RPMI7951 (cell line): ENCODE data around the gene RAB5IF. TPM values are rescaled to one million over a fixed set of nuclear protein-coding genes. Genes with fewer than 3 reads are reported as not detected.
A peak's percentile ranks its signal among the peaks of the same experiment; 100 is the strongest.
"Not testable (repeated sequence)": the region's sequence is repeated elsewhere in the genome, so short reads cannot be mapped to it uniquely, and the experiment has no call there.

Source experiments
- DNase-seq: peaks from one replicate; pipeline ENCODE4 v3.0.0-alpha.2; 2012; ENCODE audit warnings: low read depth
- total RNA-seq: library from RNA; depleted of rRNA; stranded (reverse); fragments of >200 nt; shearing (Covaris generic); gene quantifications from 2 replicates; pipeline ENCODE4 v1.2.3, GENCODE V29; 2014

The RAB5IF gene
- total RNA-seq, 1 experiment from 2014 or later: 227 TPM

DNA sequence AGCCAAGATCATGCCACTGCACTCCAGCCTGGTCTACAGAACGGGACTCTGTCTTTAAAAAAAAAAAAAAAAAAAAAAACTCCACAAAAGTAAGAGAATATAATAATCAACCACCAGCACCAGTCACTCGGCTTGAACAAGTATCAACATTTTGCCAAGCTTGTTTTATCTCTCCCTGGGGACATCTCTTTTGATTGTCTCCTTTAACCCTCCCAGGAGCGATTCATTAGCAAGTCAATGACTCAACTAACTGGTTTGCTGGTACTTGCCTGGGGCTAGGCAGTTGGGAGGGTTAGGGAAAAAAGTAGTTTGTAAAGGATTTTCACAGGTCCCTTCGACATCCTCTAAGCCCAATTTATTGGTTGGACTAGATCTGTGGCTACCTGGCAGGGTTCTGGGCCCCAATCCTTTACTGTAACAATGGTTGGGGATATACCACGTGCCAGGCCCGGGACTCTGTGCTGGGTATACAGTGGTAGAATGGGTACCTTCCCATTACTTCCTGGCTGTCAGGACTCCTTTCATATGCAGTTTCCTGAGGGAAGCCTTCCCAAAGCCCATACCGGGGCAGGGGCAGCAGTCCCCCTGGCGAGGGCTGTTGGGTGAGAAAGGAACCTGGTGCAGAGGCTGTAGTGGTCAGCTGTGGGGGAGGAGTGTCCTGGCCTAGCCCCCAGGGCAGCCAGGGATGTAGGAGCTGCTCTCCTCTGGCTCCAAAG is 20.0 kb upstream of the RAB5IF start:
- DNase-seq: peak; percentile 98

DNA sequence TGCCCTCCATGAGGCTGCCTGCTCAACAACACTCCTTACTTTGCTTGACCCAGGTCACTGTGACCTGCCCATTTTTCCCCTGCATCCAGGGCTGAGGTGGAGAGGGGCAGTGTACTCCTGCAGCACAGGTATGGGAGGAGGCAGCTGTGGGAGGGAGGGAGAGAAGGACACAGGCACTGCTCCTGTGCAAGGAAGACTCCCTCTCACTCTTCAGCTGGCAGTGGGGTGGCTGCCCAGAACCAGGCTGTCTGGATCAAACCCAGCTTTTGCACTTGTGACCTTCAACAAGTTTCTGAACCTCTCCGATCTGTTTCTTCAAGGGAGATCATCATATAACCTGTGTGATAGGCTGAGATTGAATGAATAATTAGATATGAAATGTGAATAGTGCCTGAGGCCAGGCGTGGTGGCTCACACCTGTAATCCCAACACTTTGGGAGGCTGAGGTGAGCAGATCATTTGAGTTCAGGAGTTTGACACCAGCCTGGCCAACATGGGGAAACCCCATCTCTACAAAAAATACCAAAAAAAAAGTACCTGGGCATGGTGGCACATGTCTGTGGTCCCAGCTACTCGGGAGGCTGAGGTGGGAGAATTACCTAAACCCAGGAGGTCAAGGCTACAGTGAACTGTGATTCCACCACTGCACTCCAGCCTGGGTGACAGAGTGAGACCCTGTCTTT is 18.1 kb upstream of the RAB5IF start:
- no peak for DNase-seq

DNA sequence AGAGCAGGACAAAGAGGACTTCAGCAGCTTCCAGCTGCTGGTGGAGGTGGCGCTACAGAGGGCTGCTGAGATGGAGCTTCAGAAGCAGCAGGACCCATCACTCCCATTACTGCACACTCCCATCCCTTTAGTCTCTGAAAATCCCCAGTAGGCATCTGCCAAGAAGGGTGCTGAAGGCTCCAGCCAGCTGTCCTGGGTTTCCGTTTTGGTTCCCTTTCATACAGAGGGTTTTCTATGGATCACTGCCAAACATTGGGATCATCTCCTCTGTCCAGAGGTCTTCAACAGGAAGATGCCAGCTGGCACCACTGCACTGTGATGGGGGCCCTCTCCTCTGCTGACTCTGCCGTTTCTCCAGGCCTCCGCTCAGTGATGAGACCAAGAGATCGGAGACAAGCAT is 14.3 kb upstream of the RAB5IF start:
- no peak for DNase-seq

DNA sequence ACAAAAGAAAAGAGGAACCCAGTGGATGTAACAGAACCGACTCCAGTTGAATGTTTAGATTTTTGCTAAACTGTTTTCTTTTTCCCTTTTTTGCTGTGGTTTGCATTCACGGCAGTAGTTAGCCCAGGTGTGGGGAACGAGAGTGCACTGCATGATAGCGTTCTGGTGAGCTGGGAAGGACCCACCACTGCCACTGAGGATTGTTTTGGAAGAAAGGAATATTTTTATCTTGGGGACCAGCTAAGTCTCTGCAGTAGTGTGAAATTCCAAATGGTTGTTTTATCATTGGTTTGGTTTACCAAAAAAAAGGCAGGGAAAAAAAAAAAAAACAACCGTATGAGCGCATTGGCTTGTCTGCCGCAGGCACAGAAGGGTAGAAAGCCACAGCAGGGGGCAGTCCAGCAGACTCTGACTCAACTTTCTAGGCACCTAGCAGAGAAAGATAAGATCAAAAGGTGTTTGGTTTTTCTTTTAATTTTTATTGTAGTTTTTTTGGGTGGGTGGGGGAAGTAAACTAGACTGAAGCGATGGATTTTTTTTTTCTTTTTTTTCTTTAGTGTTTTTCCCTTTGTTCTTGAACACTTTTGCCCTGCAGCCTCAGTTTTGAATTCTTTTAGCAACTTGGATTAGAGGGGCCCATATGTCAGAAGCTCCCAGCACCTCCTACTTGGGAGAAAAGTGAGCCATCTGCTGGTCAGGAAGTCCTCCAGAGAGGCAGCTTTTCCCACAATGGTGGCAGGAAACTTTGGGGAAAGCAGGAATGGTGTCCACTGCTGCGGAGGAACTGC is 13.5 kb upstream of the RAB5IF start:
- DNase-seq: peak; percentile 68

DNA sequence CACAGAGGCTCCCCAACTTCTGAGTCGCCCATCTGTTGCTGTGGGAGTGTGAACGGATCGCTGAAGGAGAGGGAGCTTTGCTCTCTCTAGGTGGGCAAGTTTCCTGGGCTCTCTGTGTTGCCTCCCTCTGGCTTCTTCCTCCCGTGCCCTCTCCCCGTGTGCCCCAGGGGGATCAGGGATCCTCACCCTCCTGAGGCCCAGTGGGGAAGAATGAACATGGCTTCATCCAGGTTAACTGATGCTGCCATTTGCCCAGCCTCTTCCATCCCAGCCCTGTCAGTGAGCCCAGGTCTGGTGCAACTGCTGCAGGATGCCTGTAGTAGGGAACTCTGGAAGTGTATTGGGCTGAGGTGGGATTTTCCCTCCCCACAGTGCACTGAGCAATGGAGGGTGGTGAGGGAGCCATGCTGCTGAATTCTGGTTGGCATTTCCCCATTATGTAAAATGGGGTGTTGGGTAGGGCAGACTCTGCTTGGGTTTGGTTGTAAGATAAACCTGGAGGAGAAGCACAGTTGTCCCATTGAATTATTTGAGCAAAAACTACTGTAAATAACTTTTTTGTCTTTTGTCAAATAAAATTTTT is 12.1 kb upstream of the RAB5IF start:
- no peak for DNase-seq

DNA sequence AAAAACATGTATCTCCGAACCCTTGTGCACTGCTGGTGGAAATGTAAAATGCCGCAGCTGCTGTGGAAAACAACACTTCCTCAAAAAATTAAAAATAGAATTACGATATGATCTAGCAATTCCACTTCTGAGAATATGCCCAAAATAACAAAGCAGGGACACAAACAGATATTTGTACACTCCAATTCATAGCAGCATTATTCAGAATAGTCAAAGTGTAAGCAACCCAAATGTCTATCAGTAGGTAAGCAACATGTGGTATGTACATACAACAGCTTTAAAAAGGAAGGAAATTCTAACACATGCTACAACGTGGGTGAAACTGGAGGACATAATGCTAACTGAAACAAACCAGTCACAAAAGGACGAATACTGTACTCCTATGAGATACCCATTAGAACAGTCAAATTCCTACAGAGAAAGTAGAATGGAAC is 5.7 kb upstream of the RAB5IF start:
- no peak for DNase-seq

DNA sequence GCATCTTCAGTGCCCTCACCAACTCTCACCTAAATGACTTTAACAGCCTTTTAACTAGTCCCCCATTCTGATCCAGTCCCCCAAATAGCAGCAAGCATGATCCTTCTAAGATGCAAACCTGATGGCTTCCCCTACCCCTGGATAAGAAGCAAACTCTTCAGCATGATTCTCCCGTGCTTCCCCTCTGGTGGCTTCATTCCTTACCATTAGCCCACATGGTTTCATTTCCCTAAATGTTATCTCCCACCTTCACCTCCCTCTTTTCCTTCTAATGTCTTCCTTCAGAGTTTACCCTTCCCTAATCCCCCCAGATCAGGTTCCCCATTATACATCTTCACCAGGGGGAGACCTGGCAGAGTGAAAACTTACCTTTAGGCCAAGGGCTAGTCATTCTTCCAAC is 4.0 kb upstream of the RAB5IF start:
- no peak for DNase-seq

DNA sequence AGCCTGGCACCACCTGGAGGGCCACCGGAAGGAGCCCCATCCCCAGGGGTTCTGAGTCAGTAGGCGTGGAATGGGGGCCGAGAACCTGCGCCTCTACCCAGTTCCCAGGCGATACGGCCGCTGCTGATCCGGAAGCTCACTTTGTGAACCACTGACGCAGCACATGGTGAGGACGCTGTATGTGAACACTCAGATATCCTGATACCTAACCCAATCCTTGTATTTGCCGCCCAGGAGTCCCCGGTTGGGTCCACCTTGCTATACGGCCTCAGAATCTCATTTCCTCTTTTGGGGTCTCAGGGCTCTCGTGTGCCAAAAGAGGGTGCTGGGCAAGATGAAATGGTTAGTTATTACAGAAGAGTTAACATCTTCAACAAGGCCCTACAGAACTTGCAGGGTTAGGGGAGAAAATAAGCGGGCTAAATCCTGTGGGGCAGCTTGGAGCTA is 604 bp upstream of the RAB5IF start:
- peak; percentile 70 for DNase-seq

DNA sequence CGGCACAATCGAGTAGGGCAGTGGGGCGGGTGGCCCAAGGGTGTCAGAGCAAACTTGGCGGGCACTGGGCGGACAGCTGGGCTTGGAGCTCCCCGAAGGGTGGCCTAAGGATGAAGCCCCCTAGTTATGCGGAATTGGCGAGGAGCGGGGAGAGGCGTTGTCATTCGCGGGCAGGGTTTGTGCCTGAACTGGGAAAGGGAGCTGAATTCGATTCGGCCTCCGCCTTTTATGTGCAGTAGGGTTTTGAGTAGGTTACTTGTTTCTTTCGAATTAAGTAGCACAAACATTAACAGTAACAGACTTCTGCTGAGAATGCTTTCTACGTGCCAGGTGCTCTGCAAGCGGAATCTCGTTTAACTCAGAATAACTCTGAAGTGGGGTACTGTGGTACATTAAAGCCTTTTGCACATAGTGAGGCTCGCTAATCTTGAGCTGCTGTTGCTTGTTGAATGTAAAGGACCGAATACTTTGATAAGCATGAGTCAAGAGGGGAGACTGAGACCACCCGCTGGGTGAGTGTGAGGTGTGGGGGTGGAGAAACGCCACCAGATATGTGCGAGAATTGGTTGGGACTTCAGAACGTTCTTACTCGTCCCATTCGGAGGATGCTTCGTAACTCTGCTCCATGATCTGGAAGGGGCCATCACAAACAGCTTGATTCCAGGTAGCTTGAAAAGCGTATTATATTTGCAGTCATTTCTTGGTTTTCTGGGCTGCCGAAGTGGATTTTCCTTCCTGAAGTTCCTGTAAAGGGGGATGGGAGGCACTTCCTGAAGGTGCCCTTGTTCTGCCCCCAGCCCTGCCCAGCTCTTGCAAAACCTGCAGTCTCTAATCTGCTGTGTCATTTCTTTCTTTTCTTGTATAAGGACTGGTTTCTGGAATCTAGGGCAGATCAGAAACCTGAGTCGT is 833 bp downstream of the RAB5IF start:
- DNase-seq: peak; percentile 41

DNA sequence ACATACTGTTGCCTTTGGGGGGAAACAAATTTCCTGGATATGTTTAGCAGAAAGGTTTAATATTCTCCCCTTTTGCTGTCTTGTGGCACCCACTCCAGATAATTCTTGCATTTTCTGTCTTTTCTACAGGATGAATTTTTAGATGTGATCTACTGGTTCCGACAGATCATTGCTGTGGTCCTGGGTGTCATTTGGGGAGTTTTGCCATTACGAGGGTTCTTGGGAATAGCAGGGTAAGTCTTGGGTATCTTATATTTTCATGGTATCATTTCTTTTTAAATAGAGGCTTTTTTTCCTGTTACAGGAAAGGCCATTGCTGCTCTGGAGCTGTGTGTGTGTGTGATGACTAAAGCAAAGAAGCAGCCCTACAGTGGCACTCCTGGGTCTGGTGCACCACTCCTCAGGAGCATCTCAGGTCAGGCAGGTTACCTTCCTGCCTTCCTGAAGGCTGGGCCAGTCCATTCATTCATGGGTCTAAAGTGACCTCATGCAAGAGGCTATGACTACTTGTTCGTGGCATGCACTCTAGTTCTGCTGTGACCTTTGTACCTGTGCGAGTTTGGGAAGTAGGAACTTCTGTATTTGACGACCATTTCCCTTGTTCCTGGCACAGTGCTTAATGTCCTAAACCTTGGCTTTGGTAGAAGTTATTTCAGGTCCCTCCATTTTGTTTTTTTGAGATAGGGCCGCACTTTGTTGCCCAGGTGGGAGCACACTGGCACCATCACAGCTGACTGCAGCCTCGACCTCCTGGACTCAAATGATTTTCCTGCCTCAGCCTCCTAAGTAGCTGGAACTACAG is 2.2 kb downstream of the RAB5IF start:
- no peak for DNase-seq

DNA sequence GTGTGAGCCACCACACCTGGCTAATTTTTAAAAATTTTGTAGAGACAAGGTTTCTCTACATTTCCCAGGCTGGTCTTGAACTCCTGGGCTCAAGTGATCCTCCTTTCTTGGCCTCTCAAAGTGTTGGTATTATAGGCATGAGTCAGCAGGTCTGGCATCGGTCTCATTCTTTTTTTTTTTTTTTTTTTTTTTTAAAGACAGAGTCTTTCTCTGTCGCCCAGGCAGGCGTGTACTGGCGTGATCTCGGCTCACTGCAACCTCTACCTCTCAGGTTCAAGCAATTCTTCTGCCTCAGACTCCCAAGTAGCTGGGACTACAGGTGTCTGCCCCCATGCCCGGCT is 2.8 kb downstream of the RAB5IF start:
- not testable (repeated sequence) for DNase-seq

DNA sequence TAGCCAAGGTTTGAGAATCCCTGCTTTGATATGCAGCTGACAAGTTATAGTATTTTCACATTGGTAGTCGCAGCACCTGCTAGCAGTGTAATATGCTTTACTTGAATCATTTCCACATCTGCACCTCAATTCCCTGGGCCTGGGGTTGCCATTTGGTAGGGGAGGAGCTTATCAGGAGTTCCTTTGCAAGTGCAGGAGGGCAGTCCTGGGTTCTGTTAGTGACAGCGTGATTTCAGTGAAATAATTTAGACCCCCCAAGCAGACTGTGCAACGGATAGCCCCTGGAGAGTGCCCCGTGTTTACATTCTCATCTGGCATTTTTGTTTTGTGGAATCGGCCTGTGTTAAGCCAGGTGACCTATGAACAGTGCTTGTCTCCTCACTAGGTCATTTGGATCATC is 6.0 kb downstream of the RAB5IF start:
- no peak for DNase-seq

DNA sequence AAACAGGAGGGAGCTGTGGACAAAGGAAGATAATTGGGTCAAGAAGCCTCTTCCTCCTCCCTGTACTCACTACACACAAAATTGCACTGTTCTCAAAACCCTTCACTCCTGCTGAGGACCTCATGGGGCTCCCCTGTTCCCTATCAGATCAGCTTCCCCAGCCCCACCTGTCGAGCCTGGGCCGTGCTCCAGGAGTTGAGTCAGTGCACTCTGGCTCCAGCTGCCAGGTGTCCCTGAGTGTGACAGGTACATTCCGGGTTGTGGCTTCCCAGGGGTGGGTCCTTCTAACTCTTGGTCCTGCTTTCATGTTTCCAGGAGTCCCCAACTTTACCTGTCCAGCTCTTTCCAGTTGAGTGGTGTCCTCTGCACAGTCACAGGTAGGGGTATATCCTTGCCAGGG is 8.4 kb downstream of the RAB5IF start:
- DNase-seq: no peak

DNA sequence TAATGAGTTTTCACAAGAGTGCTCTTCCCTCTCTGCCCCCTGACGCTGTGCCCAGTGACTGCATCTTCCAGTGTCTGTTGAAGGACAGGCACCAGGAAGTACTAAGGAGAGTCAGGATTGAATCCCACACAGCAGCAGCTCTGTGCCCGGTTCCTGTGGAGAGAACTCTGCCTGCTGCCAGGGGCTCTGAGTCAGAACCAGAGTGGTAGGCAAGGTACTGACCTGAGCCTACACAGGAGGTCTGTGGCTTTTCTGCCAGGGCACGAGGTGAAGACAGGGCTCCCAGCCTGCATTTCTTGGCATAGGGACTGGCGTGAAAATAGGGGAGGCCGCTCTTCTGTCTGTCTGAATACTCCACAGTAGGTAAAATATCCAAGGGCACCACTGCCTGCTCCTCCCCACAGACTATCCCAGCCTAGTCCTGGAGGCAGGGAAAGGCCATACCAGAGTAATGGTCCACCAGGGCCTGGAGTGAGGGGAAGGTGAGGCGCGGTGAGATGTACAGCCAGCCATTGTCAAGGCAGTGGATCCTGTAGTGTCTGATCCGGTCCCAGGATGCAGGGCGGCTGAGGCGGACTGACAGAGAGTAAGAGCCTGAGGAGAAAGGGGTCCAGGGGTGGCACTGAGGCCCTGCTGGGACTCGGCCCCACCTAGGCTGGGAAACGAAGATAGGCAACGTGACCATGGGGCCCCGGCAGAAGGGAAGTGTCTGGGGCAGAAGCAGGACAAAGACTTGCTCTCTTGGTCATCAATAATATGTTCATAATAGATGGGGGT is 9.4 kb downstream of the RAB5IF start:
- DNase-seq: no peak

DNA sequence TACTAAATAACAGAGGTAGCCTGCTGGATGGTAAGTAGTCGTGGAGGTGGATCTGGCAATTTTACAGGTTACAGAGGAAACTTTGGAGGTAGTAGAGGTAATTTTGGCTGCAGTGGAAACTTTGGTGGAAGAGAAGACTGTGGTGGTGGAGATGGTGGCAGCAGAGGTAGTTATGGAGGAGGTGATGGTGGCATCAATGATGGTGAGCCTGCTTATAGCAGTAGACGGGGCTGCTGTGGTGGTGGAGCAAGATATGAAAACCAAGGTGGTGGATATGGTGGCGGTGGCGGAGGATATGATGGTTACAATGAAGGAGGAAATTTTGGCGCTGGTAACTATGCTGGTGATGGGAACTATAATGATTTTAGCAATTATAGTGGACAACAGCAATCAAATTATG is 15.3 kb downstream of the RAB5IF start:
- DNase-seq: no peak

DNA sequence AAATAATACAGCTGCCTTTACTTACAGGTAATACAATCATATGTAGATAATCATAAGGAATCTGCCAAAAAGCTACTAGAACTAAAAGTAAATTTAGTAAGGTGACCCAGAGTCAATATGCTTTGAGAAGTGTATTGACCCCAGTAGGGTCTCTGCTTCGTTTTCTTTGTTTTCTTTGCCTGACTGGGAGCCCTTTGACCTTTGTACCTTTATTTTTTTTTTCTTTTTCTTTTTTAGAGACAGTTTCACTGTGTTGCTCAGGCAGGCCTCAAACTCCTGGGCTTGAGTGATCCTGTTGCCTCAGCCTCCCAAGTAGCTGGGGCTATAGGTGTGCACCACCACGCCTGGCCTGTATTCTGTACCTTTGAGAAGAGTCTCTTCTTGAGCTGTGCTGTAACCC is 17.9 kb downstream of the RAB5IF start:
- no peak for DNase-seq

DNA sequence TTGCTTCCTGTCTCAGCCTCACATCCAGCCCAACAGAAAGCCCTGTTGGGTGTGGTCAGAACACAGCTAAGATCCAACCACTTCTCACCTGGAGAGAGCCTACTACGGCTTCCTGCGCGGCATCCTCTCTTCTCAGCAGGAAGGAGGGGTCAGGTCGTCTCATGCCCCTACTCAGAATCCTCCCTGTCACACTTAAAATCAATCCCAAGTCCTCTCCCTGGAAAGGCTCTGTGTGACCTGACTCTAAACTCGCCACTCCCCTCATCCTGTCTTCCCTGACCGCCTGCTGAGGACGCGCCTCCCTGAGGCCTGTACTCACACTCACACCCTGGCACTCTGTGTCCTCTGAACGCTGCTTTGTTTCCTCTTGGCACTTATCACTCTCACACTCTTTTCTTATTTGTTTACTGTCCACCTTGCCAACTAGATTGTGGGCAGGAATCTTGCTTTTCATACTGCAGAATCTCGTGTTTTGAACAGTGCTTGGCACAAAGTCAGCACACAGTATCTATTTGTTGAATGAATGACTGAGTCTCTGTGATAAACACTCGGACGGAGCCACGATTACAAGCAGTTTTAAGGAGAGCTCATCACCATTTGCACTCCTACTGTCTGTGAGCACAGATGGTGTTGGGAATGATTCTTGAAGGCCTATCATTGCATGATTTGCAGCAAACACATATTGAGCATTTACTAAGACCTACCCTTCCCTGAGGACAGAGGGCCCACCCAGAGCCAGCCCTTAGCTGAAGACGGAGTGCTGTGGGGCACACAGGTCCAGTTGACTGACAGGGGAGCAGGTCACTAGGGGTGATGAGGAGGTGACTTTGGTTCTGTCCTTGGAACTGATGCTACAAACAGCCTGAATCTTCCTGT is 18.7 kb downstream of the RAB5IF start:
- DNase-seq: no peak

DNA sequence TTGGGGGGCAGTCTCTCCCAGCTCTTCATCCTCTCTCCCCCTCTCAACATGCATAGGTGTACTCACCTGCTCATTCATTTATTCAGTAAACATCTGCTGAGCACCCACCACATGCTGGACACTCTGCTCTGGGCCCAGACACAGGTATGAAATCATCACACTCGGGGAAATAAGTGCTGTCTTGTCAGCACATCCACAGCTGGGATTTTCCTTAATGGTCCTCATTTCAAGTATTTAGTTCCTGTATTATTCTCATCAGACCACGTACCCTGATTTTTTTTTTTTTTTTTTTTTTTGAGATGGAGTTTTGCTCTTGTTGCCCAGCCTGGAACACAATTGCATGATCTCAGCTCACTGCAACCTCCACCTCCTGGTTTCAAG is 19.4 kb downstream of the RAB5IF start:
- DNase-seq: no peak

DNA sequence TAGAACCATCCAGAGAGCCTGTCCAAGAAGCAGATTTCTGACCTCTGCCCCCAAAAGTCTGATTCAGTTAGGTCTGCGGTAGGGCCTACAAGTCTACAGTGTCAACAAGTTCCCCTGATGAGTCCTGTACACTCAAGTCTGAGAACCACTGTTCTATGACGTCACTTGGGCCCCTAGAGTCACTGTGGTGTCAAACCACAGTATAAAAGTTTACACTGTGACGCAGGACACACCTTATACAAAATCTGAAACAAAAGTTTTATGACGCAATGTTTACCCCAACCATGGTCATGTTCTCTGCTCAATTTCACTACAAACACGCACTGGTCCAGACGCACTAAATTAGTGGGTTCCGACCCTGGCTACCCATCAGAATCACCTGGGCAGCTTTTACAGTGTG is 22.5 kb downstream of the RAB5IF start:
- DNase-seq: no peak
